Neuronal stem cell (in vitro differentiated cells): ENCODE measurements around the gene AGPAT2. TPM values are rescaled to one million over a fixed set of nuclear protein-coding genes. Genes with fewer than 3 reads are reported as not detected.

Experiments used
- DNase-seq: peaks from one replicate; pipeline ENCODE4 v3.0.0-alpha.2; 2013; ENCODE audit warnings: low spot score
- H2AFZ ChIP-seq: one replicate; pipeline ENCODE4 v1.6.1; 2013; ENCODE audit warnings: mild to moderate bottlenecking, low read length, inconsistent platforms
- H2AK5ac ChIP-seq: 2 replicates; pipeline ENCODE4 v1.6.1; 2013; ENCODE audit warnings: low read depth, mild to moderate bottlenecking, inconsistent platforms, low read length, moderate library complexity, mixed read lengths
- H2BK120ac ChIP-seq: 2 replicates; pipeline ENCODE4 v1.6.1; 2013; ENCODE audit warnings: low read depth, mild to moderate bottlenecking, inconsistent platforms, low read length, moderate library complexity, mixed read lengths
- H2BK12ac ChIP-seq: one replicate; pipeline ENCODE4 v1.6.1; 2013; ENCODE audit warnings: low read length, inconsistent platforms
- H2BK15ac ChIP-seq: 2 replicates; pipeline ENCODE4 v1.6.1; 2013; ENCODE audit warnings: mild to moderate bottlenecking, low read length, inconsistent platforms, mixed read lengths
- H2BK5ac ChIP-seq: one replicate; pipeline ENCODE4 v1.6.1; 2013; ENCODE audit warnings: inconsistent platforms, mild to moderate bottlenecking, low read length, moderate library complexity
- H3K14ac ChIP-seq: one replicate; pipeline ENCODE4 v1.6.1; 2013; ENCODE audit warnings: low read length, inconsistent platforms
- H3K18ac ChIP-seq: 2 replicates; pipeline ENCODE4 v1.6.1; 2013; ENCODE audit warnings: low read length, inconsistent platforms
- H3K23ac ChIP-seq: 2 replicates; pipeline ENCODE4 v1.6.1; 2013; ENCODE audit warnings: low read depth, mild to moderate bottlenecking, mixed read lengths, low read length, inconsistent platforms; ENCODE audit not compliant: poor library complexity
- H3K27ac ChIP-seq: replicated peaks from 3 replicates; pipeline ENCODE4 v1.5.1; 2013; ENCODE audit warnings: low read length, inconsistent platforms
- H3K27me3 ChIP-seq, 3 experiments: 2 replicates each; pipeline ENCODE4 v1.6.1; 2013; ENCODE audit warnings: low read length in 3 of 3, mild to moderate bottlenecking in 2 of 3, inconsistent platforms in 1 of 3, low read depth in 1 of 3, mixed read lengths in 1 of 3, moderate library complexity in 1 of 3; ENCODE audit not compliant: control insufficient read depth in 3 of 3, insufficient read depth in 3 of 3
- H3K36me3 ChIP-seq, 2 donors: replicated peaks in 1 of 2; 2 replicates each; pipeline ENCODE4 v1.6.1; 2013; ENCODE audit warnings: low read length in 2 of 2; ENCODE audit not compliant: control insufficient read depth in 2 of 2, insufficient read depth in 2 of 2
- H3K4ac ChIP-seq: 2 replicates; pipeline ENCODE4 v1.6.1; 2013; ENCODE audit warnings: inconsistent platforms, mild to moderate bottlenecking, low read length, moderate library complexity
- H3K4me1 ChIP-seq, 2 donors: 1 replicate in 1 of 2; 2 replicates in 1 of 2; pipeline ENCODE4 v1.6.1; 2013; ENCODE audit warnings: low read length in 2 of 2, low read depth in 1 of 2; ENCODE audit not compliant: control insufficient read depth in 2 of 2, insufficient read depth in 1 of 2
- H3K4me2 ChIP-seq: one replicate; pipeline ENCODE4 v1.6.1; 2013; ENCODE audit warnings: mild to moderate bottlenecking, low read length, inconsistent platforms; ENCODE audit not compliant: insufficient read depth, poor library complexity, severe bottlenecking
- H3K4me3 ChIP-seq, 2 donors: 2 replicates each; pipeline ENCODE4 v1.5.1; 2013; ENCODE audit warnings: low read length in 2 of 2, mild to moderate bottlenecking in 2 of 2, inconsistent platforms in 1 of 2, moderate library complexity in 1 of 2
- H3K79me1 ChIP-seq: one replicate; pipeline ENCODE4 v1.6.1; 2013; ENCODE audit warnings: low read depth, mild to moderate bottlenecking, inconsistent platforms, low read length, moderate library complexity
- H3K9ac ChIP-seq: one replicate; pipeline ENCODE4 v1.6.1; 2013; ENCODE audit warnings: mild to moderate bottlenecking, low read depth, low read length, inconsistent platforms; ENCODE audit not compliant: poor library complexity
- H3K9me3 ChIP-seq, 2 donors: replicated peaks in 1 of 2; 2 replicates each; pipeline versions ENCODE3 to v1.6.1; 2013; ENCODE audit warnings: low read length in 2 of 2, mild to moderate bottlenecking in 2 of 2, inconsistent platforms in 1 of 2, low read depth in 1 of 2, mixed read lengths in 1 of 2, moderate library complexity in 1 of 2; ENCODE audit not compliant: control insufficient read depth in 2 of 2, insufficient read depth in 1 of 2
- H4K8ac ChIP-seq: one replicate; pipeline ENCODE4 v1.6.1; 2013; ENCODE audit warnings: low read depth, mild to moderate bottlenecking, inconsistent platforms, low read length, moderate library complexity
- H4K91ac ChIP-seq: one replicate; pipeline ENCODE4 v1.6.1; 2013; ENCODE audit warnings: low read length, low read depth, mild to moderate bottlenecking, inconsistent platforms; ENCODE audit not compliant: poor library complexity
- WGBS, 2 donors: extraction: QIAGEN DNeasy Blood & Tissue Kit; methylation state at CpG; one replicate each; pipeline ENCODE4 v1.1.7; 2013; ENCODE audit warnings: missing lambda C conversion rate in 2 of 2, mixed read lengths in 1 of 2; ENCODE audit not compliant: insufficient read length in 2 of 2, insufficient replicate concordance in 1 of 2; ENCODE audit errors: extremely low coverage in 2 of 2; 5-methylcytosine and 5-hydroxymethylcytosine counted together
- polyA plus RNA-seq, 2 experiments: library from polyadenylated mRNA; stranded (reverse); fragments of 200-250 nt; gene quantifications; one replicate each; pipeline ENCODE4 v1.2.3, GENCODE V29; 2013

The AGPAT2 gene
- polyA plus RNA-seq (2013, experiment 1 of 2), result 3.7 TPM
- polyA plus RNA-seq (2013, experiment 2 of 2), result 3.5 TPM

DNA sequence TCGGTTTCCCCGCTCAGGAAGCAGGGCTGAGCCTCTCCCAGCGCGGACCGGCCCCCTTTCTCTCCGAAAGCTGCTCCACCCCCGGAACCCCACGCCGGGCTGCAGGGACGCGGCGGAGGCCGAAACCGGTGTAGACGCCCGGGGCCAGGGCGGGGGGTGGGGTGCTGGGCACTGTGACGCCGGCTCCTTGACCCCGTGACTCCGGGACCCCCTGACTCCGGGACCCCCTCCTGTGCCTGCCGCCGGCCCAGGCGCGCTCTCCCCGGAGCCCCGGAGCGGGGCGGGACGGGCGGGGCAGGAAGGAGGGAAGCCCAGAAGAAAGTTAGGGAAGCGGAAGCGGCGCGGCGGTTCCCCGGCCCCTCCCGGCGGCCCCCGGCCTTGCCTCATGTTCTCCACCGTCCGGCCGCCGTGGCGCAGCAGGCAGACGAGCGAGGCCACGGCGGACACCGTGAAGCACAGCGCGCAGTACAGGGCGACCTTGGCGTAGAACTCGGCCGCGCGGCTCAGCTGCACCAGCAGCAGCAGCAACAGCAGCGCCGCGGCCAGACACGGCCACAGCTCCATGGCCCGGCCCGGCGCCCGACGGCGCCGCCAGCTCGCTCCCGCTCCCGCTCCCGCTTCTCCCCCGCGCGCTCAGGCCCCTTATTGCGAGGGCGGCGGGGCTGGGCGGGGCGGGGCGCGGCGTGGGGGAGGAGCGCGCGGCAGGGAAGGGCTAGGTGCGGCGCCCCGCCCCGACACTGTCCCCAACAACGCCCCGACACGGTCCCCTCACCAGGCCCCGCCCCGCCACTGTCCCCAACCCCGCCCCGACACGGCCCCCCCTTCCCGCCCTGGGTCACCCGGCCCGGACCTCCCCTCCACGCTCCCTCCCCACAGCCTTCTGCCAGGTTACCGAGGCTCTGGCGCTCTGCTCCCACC, at the start of gene AGPAT2:
Gene AGPAT2, minus strand, starts transcription at position 664 of the 918 bp plus-strand sequence. Its CDS starts 100 bp downstream, at position 564.
- Histone ChIP-seq H2BK15ac (peak within 1 kb of the TSS; percentile 59), H4K91ac (no peak within 1 kb of the TSS), H2BK5ac (peak within 1 kb of the TSS; percentile 82), H2BK12ac (peak within 1 kb of the TSS; percentile 50), H3K4ac (no peak within 1 kb of the TSS), H3K27me3 (peaks cover 8 to 66% (median 46%) of the 10 kb centered on the region in 3 experiments), H3K36me3 (no peaks in the 10 kb centered on the region), H3K4me3 (peak within 1 kb of the TSS; percentile 52 to 82), H3K4me1 (peaks cover 17 to 19% of the 10 kb centered on the region in 2 donors), H4K8ac (no peak within 1 kb of the TSS), H3K9me3 (no peaks in the 10 kb centered on the region), H3K23ac (peak within 1 kb of the TSS; percentile 95), H2BK120ac (no peak within 1 kb of the TSS), H3K27ac (no peak within 1 kb of the TSS), H3K18ac (peak within 1 kb of the TSS; percentile 94), H3K4me2 (peak within 1 kb of the TSS; percentile 97), H2AFZ (peak within 1 kb of the TSS; percentile 94), H3K79me1 (peaks cover 3% of the 10 kb centered on the region), H3K14ac (peak within 1 kb of the TSS; percentile 82), H3K9ac (peak within 1 kb of the TSS; percentile 77), H2AK5ac (peak within 1 kb of the TSS; percentile 92)
- DNase-seq, result no peak
- WGBS, 2 donors, result no CpG with 5 or more reads among the region's 106 CpGs

DNA sequence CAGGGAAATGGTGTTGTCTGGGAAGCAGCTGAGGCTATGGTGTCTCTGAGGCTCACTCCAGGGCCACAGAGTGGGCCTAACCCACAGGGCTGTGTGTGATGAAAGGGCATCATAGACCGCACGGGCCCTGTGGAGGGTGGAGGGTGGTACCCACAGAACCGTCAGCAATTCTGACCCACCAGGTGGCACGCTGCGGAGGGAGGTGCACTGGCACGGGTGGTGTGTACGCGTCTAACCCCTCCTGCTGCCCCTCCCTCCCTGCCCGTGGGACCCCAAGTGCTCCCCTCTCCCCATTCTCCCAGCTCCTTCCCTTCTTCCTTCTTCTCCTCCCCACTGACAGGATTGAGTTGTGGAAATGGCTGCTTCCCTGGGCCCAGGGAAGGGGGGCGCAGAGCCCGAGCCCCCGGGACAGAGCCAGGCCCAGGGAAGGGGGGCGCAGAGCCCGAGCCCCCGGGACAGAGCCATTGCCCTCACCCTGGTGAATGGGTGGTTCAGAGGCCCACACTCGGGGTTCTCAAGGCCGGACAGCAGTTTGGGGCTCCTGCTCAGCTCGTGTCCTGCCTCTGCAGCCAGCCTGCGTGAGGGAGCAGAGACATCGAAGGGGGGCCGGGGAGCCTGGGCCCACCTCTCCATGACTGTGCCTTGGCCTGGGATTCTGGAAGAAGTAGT, 48.7 kb upstream of the AGPAT2 start:
- Histone ChIP-seq H3K23ac (no peak overlapping the region), H3K9me3 (no peaks in the 10 kb centered on the region), H4K8ac (no peak overlapping the region), H3K4ac (no peak overlapping the region), H4K91ac (no peak overlapping the region), H2BK15ac (no peak overlapping the region), H2BK5ac (no peak overlapping the region), H3K14ac (peak overlapping the region; percentile 21), H2BK12ac (peak overlapping the region; percentile 41), H3K4me1 (no peaks in the 10 kb centered on the region), H3K27ac (no peak overlapping the region), H2BK120ac (no peak overlapping the region), H3K18ac (no peak overlapping the region), H3K9ac (no peak overlapping the region), H3K4me2 (no peak overlapping the region), H3K4me3 (no peak overlapping the region), H3K79me1 (peaks cover 2% of the 10 kb centered on the region), H2AFZ (no peak overlapping the region), H3K27me3 (peaks cover 0 to 47% (median 2%) of the 10 kb centered on the region in 3 experiments), H2AK5ac (peak overlapping the region; percentile 47), H3K36me3 (no peaks in the 10 kb centered on the region)
- DNase-seq, result no peak
- no CpG with 5 or more reads among the region's 21 CpGs for WGBS, 2 donors

DNA sequence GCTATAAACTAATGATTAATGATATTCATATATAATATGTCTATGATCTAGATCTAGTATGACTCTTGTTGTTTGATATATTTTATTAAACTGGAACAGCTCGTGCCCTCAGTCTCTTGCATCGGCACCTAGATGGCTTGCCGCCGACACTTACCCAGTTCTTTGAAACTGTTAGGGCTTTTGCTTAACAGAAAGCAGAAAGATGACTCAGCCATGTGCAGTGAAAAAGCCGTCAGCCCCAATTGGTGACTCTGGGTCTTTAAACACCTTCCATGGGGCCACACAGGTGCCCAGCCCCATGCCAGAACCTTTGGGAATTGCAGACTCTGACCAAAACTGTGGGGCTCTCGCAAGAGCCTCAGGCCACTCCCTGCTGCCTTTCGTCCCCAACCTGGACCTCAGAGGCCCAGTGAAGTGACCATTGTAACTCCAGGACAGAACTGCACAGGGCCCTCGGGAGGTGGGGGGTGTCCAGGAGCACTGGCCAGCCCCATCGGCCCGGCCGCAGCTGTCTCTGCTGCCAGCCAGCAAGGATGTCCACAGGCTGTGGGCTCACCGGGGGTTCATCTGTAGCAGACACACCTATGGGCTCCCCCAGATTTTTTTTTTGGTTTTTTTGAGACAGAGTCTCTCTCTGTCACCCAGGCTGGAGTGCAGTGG, 47.7 kb upstream of the AGPAT2 start:
- no peak overlapping the region for H3K27ac ChIP-seq
- no peak overlapping the region for H3K23ac ChIP-seq
- H2BK120ac ChIP-seq, result no peak overlapping the region
- no peak overlapping the region for H2BK5ac ChIP-seq
- H3K4me2 ChIP-seq, result no peak overlapping the region
- H3K14ac ChIP-seq, result no peak overlapping the region
- no peak overlapping the region for H2AK5ac ChIP-seq
- H3K36me3 ChIP-seq, result no peaks in the 10 kb centered on the region
- no peak overlapping the region for H3K4me3 ChIP-seq
- H3K18ac ChIP-seq, result peak overlapping the region; percentile 38
- peaks cover 2% of the 10 kb centered on the region for H3K79me1 ChIP-seq
- no peak overlapping the region for H3K4ac ChIP-seq
- H4K91ac ChIP-seq, result no peak overlapping the region
- H3K27me3 ChIP-seq, result peaks cover 0 to 38% (median 2%) of the 10 kb centered on the region in 3 experiments
- H3K4me1 ChIP-seq, result no peaks in the 10 kb centered on the region
- no peak for DNase-seq
- H3K9ac ChIP-seq, result no peak overlapping the region
- no peaks in the 10 kb centered on the region for H3K9me3 ChIP-seq
- no peak overlapping the region for H2BK12ac ChIP-seq
- no peak overlapping the region for H2AFZ ChIP-seq
- no peak overlapping the region for H4K8ac ChIP-seq
- no CpG with 5 or more reads among the region's 12 CpGs for WGBS, 2 donors
- no peak overlapping the region for H2BK15ac ChIP-seq
